GM06990 (cell line): ENCODE data around the gene FTL.

ENCODE experiments used
- DNase-seq: peaks from one replicate; pipeline ENCODE4 v3.0.0-alpha.2; 2011; ENCODE audit not compliant: insufficient read length; ENCODE audit errors: extremely low read depth
- H3K27me3 ChIP-seq: replicated peaks from 2 replicates; pipeline ENCODE4 v1.6.0; 2011; ENCODE audit warnings: low read length; ENCODE audit not compliant: control insufficient read depth, insufficient read depth
- H3K36me3 ChIP-seq: 2 replicates; pipeline ENCODE4 v1.5.1; 2011; ENCODE audit warnings: low read length; ENCODE audit not compliant: control insufficient read depth, insufficient read depth
- H3K4me3 ChIP-seq: replicated peaks from 2 replicates; pipeline ENCODE4 v1.5.1; 2011; ENCODE audit warnings: low read depth, mild to moderate bottlenecking, control low read depth, low read length
- TF ChIP-seq, protein P1 (sequence below): IDR thresholded peaks from 2 replicates; pipeline ENCODE4 v1.5.1; 2011; ENCODE audit warnings: low read length, control low read depth, mild to moderate bottlenecking, inconsistent platforms; ENCODE audit not compliant: insufficient read depth, poor library complexity, severe bottlenecking

FTL gene

GRCh38 chr19:49006905-49007304, 41.8 kb downstream of the FTL start:
- H3K36me3 ChIP-seq = peaks cover 47% of the 10 kb centered on the region

DNA sequence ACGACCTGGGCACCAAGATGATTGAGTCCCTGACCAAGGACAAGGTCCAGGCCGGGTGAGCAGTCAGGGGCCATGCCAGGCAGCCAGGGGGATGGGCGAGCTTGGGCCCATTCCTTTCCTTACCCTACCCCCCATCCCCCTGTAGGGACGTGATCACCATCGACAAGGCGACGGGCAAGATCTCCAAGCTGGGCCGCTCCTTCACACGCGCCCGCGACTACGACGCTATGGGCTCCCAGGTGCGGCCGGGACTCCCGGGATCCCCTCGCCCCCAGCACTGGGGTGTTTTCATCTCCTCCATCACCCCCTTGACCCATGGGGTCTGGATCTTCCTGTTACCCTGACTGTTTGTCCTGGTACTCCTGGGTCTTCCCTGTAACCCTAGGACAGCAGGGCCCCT, 44.7 kb downstream of the FTL start:
- TF ChIP-seq, protein P1, sequence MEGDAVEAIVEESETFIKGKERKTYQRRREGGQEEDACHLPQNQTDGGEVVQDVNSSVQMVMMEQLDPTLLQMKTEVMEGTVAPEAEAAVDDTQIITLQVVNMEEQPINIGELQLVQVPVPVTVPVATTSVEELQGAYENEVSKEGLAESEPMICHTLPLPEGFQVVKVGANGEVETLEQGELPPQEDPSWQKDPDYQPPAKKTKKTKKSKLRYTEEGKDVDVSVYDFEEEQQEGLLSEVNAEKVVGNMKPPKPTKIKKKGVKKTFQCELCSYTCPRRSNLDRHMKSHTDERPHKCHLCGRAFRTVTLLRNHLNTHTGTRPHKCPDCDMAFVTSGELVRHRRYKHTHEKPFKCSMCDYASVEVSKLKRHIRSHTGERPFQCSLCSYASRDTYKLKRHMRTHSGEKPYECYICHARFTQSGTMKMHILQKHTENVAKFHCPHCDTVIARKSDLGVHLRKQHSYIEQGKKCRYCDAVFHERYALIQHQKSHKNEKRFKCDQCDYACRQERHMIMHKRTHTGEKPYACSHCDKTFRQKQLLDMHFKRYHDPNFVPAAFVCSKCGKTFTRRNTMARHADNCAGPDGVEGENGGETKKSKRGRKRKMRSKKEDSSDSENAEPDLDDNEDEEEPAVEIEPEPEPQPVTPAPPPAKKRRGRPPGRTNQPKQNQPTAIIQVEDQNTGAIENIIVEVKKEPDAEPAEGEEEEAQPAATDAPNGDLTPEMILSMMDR = no peak
- no peak for DNase-seq
- Histone ChIP-seq H3K27me3 (no peaks in the 10 kb centered on the region), H3K36me3 (peaks cover 33% of the 10 kb centered on the region), H3K4me3 (no peak overlapping the region)

More at GRCh38 chr19:49006905-49007304, 41.8 kb downstream of the FTL start:
- no peak overlapping the region for H3K4me3 ChIP-seq
- H3K27me3 ChIP-seq = no peaks in the 10 kb centered on the region
- TF ChIP-seq, protein P1 = no peak
- no peak for DNase-seq

GRCh38 chr19:49010453-49010852, 45.3 kb downstream of the FTL start:
- no peak overlapping the region for H3K4me3 ChIP-seq
- peaks cover 30% of the 10 kb centered on the region for H3K36me3 ChIP-seq
- H3K27me3 ChIP-seq = no peaks in the 10 kb centered on the region
- TF ChIP-seq, protein P1 = no peak
- no peak for DNase-seq

GRCh38 chr19:49011194-49011593, 46.1 kb downstream of the FTL start:
- no peak for DNase-seq
- Histone ChIP-seq H3K4me3 (no peak overlapping the region), H3K36me3 (peaks cover 34% of the 10 kb centered on the region), H3K27me3 (no peaks in the 10 kb centered on the region)
- TF ChIP-seq, protein P1 = no peak

DNA sequence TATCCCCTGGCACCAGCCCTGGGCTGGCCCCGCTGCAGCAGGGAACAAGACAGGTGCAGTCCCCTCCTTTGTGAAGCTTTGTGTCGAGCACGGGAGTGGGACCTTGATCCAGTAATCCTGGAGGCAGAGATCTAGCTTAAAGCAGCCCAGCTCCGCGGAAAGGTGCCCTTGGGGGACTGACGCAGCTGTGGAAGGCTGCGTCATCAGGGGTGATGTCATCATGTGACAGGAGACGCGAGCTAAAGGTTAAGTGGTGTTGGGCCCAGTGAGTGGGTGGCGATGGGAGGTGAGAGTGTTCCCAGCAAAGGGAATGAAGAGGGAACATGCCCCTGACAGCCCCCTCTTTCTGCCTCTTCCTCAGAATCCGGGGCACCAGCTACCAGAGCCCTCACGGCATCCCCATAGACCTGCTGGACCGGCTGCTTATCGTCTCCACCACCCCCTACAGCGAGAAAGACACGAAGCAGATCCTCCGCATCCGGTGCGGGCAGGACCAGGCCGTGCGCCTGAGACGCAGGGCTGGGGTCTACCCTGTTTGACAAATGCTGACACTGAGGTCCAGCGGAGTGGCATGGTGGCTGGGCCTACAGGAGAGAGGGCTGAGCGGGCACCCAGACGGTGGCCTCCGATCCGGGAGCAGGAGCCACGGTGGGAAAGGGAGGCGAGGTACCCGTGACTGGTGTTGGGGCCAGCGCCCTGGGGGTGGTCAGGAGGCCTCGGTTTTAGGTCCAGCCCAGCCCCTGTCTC, 49.2 kb downstream of the FTL start:
- Histone ChIP-seq H3K27me3 (no peaks in the 10 kb centered on the region), H3K36me3 (peaks cover 24% of the 10 kb centered on the region), H3K4me3 (no peak overlapping the region)
- TF ChIP-seq, protein P1 = no peak
- no peak for DNase-seq

GRCh38 chr19:49014870-49015255, 49.8 kb downstream of the FTL start:
- no peaks in the 10 kb centered on the region for H3K27me3 ChIP-seq
- no peak for DNase-seq
- TF ChIP-seq, protein P1 = no peak
- peaks cover 23% of the 10 kb centered on the region for H3K36me3 ChIP-seq
- H3K4me3 ChIP-seq = no peak overlapping the region
